ENCODE measurements around the gene VIPR1.

Gene VIPR1

DNA sequence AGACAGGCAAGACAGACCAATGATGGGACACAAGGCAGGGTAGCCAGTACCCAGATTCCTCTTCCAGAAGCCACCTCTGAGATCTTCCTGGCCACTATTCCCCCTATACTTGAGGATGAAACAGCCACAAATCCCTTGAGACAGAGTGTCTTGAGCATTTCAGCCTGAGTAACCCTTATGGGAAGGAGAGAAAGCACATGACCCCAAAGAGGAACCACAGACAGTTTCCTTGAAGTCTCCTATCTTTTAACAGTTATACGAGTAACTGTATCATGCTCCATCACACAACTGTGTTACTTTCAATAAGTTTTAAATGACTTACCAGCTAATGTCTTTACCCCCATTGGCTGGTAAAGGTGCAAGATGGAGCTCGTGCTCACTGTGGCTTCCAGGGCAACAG is 9.3 kb downstream of the VIPR1 start:
- no peak for DNase-seq

DNA sequence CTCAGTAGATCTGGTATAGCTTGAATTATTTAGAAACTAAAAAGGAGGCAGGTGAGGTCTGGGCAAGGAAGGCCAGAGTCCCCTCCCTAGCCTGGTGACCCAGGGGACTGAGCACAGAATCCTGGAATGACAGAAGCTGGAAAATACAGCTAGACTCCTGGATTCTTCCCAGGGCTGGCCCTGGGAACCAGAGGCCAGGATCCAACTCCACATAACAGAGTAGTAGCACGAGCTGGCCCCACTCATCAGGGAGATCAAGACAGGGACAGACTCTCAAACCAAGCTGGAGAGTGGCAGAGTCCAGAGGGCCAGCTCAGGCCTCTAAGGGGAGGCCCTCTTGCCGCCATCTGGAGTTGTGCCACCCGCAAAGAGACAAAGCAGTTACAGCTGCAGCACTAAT is 10.7 kb downstream of the VIPR1 start:
- DNase-seq, result no peak

DNA sequence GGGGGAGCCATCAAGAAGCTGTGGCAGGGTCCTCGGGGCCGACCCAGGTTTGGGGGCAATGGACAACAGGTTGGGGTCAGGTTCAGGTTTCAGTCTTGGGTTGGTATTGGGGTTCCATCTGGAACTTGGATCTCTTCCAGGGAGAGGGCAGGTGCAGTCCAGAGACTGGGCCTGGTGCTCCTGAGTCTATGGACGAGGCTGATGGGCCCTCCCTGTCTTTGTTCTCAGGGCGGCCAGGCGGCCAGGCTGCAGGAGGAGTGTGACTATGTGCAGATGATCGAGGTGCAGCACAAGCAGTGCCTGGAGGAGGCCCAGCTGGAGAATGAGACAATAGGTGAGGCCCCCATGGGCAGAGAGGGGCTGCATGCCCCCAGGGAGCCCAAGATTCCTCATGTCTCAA is 11.1 kb downstream of the VIPR1 start:
- no peak for DNase-seq

DNA sequence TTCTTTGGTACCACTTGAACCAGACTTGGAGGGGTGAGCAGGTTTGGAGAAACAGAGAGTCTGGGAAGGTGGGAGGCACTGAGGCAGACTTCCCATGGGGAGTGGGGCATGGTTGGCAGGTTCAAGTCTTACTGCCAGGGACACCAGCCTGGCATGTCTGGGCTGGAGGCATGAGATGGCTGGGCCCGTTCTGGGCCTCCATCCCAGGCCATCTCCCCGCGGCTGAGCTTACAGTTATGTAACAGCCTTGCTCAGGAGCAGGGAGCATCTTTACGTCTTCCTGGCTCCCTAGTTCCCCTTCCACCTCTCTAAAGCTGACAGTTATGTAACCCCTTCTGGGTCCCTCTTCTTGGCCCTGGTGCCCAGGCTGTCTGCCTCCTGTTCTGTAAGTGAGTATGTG is 12.4 kb downstream of the VIPR1 start:
- no peak for DNase-seq

- no peak for DNase-seq
Observed at GRCh38 chr3:42515391-42515916, 13.0 kb downstream of the VIPR1 start.

DNA sequence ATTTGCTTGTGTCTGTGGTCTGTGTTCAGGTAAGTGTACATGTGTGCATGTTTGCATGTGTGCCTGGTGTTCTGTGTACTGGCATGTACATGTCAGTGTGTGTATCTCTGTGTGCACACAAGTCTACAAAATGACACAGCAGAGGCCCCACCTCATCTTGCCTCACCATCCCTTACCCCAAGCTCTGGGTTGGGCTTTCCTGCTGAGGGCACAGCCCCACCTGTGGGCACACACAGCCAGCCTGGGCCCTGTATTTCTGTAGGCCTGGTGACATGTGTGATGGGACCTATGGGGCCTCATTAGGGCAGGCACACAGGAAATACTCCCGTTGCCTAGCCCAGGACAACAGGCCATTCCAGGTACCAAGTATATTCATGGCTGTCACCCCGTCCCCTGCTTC is 13.5 kb downstream of the VIPR1 start:
- DNase-seq, result no peak

DNA sequence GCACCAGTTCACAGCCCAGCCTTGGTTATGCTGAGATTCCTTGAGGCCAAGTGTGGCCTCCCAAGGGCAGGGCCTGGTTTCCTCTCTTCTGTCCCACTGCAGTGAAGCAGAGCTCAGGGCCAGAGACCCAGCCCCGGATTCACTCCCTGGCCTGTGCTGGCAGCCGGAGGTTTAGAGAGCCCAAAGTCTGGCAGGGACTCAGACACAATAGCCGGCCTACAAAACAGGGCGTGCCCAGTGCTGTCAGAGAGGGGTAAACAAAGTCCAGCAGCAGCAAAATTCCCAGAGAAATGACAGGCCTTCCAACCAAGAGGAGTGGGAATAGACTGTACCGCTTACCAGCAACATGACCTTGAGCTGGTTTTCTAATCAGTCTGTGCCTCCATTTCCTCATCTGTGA is 14.0 kb downstream of the VIPR1 start:
- DNase-seq, result no peak

- DNase-seq, result no peak
Observed at GRCh38 chr3:42517117-42517516, 14.7 kb downstream of the VIPR1 start.

GRCh38 chr3:42518800-42519567 is 16.5 kb downstream of the VIPR1 start:
- no peak for DNase-seq

DNA sequence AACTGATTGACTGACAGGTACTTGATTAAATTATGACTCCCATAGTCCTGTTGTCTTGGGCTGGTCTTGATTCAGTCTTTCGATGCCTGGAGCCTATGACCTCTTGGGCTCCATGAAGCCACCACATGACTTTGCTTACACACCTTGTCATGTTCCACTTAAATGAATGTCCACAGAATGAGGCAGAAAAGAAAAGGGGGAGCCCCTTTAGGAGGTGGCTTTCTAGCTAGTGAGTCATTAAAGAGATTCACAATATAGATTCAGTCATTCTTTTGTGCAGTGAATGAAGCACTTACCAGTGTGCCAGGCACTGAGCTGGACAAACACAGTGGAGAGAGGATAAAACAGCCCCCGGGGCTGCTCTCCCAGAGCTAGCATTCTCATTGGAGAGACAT is 17.1 kb downstream of the VIPR1 start:
- DNase-seq, result no peak

GRCh38 chr3:42520336-42520735 is 17.9 kb downstream of the VIPR1 start:
- DNase-seq, result no peak

GRCh38 chr3:42520906-42521305 is 18.5 kb downstream of the VIPR1 start:
- DNase-seq, result no peak

DNA sequence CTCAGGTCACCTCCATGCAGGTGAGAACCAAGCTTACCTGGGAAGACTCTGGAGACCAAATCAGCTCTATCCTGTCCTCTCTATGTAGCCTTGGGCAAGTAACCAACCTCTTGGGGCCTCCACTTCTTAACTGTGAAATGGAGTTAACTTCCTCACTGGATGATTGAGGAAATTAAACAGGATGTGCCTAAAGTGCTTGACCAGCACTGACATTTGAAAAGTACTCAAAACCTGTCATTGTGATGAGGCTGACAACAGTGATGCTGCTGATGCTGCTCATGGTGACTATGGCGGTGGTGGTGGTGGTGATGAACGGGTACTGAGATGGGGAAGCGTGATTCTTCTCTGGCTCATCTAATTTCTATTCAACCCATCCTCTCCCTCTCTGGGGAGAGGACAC is 22.3 kb downstream of the VIPR1 start:
- no peak for DNase-seq

DNA sequence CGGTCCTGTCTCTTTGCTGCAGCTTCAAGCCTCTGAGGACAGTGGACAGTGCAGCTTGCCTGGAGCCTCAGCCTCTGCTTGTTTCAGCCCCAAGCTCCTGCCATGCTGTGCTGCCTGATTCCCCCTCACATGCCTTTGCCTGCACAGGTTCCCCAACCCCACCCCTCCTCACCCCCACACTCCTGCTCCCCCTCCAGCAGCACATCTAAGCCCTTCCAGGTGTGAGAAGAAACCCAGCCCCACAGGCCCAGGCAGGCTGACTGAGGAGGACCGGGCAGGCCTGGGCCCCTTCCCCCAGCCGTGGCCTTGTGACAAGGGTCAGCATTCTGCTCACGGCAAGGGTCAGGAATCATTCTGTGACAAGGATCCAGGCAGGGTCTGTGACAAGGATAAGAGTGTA is 22.8 kb downstream of the VIPR1 start:
- DNase-seq, result no peak

DNA sequence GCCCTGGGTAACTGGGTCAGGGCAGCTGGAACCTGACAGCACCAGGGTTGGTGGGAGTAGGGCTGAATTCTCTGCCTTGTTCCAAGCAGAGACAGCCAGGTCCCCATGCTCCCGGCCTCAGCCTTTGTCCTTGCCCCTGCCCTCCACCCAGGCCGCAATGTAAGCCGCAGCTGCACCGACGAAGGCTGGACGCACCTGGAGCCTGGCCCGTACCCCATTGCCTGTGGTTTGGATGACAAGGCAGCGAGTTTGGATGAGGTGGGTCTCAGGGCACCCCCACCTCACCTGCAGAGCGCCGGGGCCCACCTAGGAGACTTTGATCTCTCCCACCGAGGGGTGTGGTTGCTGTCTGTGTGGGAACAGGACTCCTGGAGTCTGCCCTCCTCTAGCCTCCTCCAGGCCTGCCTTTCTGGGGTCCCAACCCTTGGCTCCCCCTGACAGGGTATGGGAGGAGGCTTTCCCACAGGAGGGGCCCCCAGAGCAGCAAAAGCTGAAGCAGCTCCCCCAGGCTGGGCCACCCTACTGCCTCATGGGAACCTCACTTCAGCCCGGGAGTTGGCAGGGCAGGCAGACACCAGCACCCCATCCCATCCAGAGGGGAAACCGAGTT is 23.4 kb downstream of the VIPR1 start:
- no peak for DNase-seq

- no peak for DNase-seq
Observed at GRCh38 chr3:42526616-42527367, 24.3 kb downstream of the VIPR1 start.

- DNase-seq, result no peak
Observed at GRCh38 chr3:42527368-42527917, 25.0 kb downstream of the VIPR1 start.

DNA sequence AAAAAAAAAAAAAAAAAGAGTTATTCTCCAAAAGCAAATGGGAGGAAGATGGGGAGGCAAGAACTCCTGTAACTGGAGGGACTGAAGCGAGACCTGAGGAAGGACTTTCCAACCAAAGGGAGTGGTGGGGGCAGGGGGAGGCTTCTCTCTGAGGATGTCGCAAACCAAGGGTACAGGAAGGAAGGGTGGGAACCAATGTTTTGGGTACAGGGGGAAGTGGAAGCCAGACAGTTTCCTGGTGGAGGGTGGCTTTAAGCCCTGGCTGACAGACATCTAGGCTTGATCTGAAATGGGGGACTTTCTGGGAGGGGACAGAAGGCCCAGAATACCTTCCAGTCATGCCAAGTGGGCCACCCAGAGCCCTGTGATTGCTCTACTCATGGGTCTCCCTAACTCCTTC is 27.0 kb downstream of the VIPR1 start:
- no peak for DNase-seq

DNA sequence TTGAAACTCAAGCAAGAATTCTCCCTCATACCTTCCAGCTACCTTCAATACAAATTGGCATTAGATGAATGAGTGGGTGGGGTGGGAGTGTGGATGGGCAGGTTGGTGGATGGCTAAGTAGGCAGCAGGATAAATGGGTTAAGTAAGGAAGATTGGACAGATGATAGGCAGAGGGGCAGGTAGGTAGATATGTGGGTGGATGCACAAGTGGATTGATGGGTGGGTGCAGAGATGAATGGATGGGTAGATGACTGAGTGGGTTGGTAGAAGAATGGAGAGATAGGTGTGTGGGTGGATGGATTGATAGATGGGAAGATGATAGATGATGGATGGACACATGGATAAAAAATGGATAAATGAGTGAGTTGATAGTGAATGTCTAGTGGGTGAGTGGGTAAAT is 27.6 kb downstream of the VIPR1 start:
- no peak for DNase-seq

GRCh38 chr3:42531470-42531869 is 29.0 kb downstream of the VIPR1 start:
- DNase-seq, result no peak

GRCh38 chr3:42532229-42532628 is 29.8 kb downstream of the VIPR1 start:
- no peak for DNase-seq

GRCh38 chr3:42533161-42533897 is 30.9 kb downstream of the VIPR1 start:
- no peak for DNase-seq

Measured in DMS79 (cell line).